Jurkat, Clone E6-1 (cell line): ENCODE measurements around the gene POGK. TPM values are rescaled to one million over a fixed set of nuclear protein-coding genes. Genes with fewer than 3 reads are reported as not detected.
A peak's percentile ranks its signal among the peaks of the same experiment; 100 is the strongest.
"Not testable (repeated sequence)": the region's sequence is repeated elsewhere in the genome, so short reads cannot be mapped to it uniquely, and the experiment has no call there.

Experiments
- DNase-seq: peaks from one replicate; pipeline ENCODE4 v3.0.0-alpha.2; 2011; ENCODE audit warnings: low read depth, low spot score
- H3K4me3 ChIP-seq: 2 replicates; pipeline ENCODE4 v1.5.1; 2011; ENCODE audit warnings: mild to moderate bottlenecking, low read length, control low read depth, moderate library complexity
- polyA plus RNA-seq: library from polyadenylated mRNA; unstranded; fragments of >200 nt; gene quantifications from one replicate; pipeline ENCODE4 v1.2.1, GENCODE V29; 2012; ENCODE audit warnings: missing spikeins; ENCODE audit not compliant: insufficient read length, insufficient read depth

The POGK gene, protein sequence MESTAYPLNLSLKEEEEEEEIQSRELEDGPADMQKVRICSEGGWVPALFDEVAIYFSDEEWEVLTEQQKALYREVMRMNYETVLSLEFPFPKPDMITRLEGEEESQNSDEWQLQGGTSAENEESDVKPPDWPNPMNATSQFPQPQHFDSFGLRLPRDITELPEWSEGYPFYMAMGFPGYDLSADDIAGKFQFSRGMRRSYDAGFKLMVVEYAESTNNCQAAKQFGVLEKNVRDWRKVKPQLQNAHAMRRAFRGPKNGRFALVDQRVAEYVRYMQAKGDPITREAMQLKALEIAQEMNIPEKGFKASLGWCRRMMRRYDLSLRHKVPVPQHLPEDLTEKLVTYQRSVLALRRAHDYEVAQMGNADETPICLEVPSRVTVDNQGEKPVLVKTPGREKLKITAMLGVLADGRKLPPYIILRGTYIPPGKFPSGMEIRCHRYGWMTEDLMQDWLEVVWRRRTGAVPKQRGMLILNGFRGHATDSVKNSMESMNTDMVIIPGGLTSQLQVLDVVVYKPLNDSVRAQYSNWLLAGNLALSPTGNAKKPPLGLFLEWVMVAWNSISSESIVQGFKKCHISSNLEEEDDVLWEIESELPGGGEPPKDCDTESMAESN
- 29.7 TPM for polyA plus RNA-seq

GRCh38 chr1:166838766-166839599 lies at the start of gene POGK:
POGK (plus strand) TSS chr1:166839475; CDS start chr1:166840957, 1,482 bp downstream.
- DNase-seq: peak; percentile 79
- peak within 1 kb of the TSS; percentile 87 for H3K4me3 ChIP-seq

DNA sequence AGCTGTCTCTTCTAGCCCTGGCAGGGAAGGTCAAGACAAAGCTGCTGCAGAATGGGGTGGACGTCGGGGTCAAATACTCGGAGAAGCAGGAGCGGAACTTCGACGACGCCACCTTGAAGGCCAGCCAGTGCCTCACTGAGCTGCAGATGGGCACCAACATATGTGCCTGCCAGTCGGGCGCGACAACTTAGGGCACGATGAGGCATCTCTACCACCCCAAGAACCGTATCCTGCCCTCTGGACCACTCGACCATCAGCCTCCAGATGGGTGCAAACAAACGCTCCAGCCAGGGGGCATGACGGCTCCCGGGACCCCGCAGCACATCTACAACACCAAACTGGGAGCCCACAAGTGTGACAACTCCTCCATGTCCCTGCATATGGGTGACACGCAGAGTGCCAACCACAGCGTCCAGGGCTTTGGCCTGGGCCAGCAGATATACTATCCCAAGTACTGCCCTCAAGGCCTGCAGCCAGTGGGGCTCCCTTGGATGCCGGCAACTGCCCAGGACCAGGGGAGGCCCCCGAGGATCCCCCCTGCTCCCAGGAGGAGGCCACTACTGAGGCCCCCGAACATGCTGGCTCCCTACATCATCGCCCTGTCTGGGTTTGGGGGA lies 42.5 kb upstream of the POGK start:
- H3K4me3 ChIP-seq: no peak overlapping the region
- DNase-seq: no peak

DNA sequence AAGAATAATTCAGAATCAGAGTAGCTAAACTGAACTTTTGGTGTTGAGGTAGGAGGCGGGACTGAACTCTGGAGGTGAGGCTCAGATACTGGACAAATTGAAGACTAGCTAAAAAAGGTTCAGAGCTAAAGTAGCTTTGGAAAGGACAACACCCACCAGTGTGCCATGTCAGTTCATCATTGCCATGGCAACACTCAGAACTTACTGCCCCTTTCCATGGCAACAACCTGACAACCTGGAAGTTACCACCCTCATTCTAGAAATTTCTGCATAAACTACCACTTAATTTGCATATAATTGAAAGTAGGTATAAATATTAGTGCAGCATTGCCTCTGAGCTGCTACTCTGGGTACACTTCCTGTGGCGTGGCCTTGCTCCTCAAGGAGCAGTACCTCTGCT lies 30.3 kb upstream of the POGK start:
- no peak for DNase-seq

GRCh38 chr1:166811691-166812090 lies 27.6 kb upstream of the POGK start:
- no peak overlapping the region for H3K4me3 ChIP-seq
- no peak for DNase-seq

More for the DNA sequence above, 30.3 kb upstream of the POGK start:
- no peak overlapping the region for H3K4me3 ChIP-seq

GRCh38 chr1:166813508-166814223 lies 25.6 kb upstream of the POGK start:
- H3K4me3 ChIP-seq: no peak overlapping the region
- DNase-seq: no peak

GRCh38 chr1:166814611-166815010 lies 24.7 kb upstream of the POGK start:
- DNase-seq: no peak
- H3K4me3 ChIP-seq: no peak overlapping the region

DNA sequence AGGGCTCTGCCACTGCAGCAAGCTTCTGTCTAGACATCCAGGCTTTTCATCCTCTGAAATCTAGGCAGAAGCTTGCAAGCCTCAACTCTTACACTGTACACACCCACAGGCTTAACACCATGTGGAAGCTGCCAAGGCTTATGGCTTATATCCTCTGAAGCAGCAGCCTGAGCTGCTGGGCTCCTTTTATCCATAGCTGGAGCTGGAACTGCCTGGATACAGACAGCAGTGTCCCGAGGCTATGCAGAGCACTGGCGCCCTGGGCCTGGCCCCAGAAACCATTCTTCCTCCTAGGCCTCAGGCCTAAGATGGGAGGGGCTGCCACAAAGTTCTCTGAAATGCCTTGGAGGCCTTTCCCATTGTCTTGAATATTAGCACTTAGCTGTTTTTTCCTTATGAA lies 19.3 kb upstream of the POGK start:
- no peak overlapping the region for H3K4me3 ChIP-seq
- no peak for DNase-seq

DNA sequence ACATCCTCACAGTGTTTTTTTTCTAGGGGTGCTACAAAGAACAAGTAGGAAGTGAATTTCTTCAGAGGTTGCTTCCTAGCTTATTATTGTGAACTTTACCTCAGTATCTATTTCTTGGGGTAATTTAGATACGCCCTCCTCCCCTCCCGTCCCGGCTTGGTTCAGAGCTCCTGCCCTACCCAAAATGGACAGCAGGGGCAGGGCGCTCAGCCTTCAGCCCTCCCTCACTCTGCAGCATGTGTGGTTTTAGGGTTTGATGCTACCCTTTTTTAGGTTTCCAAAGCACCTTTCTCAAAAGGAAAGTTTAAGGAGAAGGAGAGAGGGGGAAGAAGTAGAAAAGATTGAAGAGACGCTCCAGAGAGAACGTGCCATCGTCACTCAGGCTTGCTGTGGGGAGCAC lies 16.9 kb upstream of the POGK start:
- no peak overlapping the region for H3K4me3 ChIP-seq
- DNase-seq: no peak

DNA sequence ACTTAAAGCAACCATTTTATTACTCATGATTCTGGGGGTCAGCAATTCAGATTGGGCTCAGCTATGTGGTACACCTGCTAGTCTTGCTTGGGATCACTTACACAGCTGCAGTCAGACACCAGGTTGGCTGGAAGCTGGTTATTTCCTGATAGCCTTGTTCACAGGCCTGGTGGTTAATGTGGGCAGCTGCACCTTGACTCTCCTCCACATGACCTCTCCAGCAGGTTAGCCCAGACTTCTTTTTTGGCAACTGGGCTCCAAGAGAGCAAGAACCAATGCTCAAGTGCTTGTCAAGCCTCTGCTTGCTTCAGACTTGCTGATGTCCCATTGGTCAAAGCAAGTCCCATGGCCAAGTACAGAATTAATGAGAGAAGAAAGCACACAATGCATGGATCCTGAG lies 11.8 kb upstream of the POGK start:
- DNase-seq: no peak
- H3K4me3 ChIP-seq: no peak overlapping the region

GRCh38 chr1:166829762-166830161 lies 9.5 kb upstream of the POGK start:
- DNase-seq, H3K4me3 ChIP-seq: not testable (repeated sequence)

DNA sequence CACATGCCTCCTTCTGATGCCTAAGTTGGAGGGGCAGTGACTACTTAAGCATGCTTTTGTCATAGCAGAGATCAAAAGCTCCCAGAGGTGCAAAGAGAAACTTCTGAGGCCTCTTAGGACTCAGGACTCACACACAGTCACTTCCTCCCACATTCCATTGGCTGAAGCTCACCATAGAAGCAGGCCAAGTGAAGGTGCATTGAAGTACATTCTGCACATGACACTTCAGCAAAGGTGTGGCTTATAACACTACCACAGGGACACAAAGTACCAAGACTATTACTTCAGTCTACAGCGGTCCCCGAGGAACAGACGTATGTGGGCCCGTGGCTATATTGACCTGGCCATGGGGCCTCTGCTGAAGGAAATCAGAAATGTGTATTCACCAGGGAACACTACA lies 2.5 kb upstream of the POGK start:
- H3K4me3 ChIP-seq: no peak overlapping the region
- no peak for DNase-seq

DNA sequence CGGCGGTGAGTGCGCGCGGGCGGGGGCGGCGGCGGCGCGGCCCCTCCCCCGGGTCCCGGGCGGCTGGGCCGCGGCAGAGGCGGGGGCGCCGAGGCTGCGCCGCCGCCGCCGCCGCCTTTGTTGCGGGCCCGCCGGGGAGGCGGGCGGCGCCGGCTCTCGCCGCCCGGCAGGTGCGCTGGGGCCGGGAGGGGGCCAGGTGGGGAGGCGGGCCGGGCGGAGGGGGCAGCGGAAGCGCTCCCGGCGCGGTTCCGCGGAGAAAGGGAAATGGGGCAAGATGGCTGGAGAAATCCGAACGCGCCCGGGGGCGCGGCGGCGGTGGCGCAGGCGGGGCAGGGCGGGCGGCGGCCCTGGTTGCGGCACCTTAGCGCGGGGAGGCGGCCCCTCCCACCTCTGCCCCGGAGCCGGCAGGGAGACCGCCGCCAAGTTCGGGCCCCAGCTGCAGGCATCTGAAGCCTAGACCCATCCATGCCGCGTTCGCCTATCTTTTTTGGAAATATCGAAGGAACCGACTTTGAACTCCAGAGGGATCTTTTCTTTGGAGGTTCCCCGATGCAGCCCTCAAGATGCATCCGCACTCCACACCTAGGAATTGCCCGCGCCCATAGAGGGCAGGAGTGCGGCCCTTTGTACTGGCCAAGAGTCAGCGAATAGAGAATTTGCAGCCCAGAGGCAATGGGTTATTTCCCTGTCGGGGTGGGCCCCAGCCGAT lies 479 bp downstream of the POGK start:
- DNase-seq: no peak
- peak overlapping the region; percentile 87 for H3K4me3 ChIP-seq

DNA sequence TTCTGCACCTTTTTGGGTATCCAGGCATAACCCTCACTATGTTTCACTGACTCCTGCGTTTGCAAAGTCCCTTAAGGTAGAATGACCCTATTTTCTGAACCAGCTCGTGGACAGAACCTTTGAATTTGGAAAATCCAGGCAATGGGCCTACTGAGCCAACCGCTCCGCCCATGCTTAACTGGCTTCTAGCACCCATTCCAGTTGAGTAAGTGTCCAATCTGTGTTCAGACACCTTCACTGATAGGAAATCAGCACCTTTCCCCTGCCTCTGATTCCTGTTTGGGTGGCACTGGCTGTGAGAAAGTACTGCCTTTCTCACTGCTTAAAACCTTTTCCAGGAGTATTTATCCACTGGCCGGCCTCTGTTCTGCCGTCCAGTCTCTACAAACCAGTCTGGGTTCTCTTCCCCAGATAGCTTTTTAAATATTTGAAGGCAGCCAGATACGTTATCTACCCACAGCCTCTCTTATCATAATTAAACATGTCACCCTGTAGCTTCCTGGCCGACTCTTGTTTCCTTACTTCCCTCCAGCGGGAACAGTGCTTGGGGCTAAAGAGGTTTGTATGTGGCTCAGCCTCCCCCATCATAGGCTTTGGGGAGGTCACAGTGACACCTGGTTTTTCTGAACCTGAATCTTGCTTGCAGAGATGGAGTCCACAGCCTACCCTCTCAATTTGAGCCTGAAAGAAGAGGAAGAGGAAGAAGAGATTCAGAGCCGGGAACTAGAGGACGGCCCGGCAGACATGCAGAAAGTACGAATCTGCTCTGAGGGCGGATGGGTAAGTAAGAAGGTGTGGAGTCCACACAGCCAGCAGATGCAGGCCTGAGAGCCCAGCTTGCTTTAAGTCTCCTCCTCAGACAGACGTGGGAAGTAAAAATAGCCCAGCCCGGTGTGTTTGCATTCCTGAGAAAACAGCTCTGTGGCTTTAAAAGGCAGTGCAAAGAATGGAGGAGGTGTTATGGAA lies 1.3 kb downstream of the POGK start:
- peak overlapping the region; percentile 87 for H3K4me3 ChIP-seq
- no peak for DNase-seq

DNA sequence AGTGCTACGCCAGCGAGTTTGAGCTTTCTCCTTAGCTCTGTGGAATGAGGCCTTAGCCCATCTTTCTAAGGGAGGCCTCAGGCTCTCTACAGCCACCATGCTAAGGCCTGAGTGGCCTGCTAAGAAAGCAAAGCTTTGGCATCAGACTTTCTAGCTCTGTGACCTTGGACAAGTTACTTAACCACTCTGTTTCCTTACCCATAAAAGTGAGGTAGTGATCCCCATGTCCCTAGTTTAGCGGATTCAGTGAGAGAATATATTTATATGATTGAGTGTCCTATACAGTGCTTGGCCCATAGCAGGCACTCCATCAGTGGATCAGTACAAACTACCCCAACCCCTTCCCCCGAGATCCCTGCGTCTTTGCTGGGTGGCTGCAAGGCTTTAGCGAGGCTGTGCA lies 4.0 kb downstream of the POGK start:
- DNase-seq: no peak
- H3K4me3 ChIP-seq: no peak overlapping the region

DNA sequence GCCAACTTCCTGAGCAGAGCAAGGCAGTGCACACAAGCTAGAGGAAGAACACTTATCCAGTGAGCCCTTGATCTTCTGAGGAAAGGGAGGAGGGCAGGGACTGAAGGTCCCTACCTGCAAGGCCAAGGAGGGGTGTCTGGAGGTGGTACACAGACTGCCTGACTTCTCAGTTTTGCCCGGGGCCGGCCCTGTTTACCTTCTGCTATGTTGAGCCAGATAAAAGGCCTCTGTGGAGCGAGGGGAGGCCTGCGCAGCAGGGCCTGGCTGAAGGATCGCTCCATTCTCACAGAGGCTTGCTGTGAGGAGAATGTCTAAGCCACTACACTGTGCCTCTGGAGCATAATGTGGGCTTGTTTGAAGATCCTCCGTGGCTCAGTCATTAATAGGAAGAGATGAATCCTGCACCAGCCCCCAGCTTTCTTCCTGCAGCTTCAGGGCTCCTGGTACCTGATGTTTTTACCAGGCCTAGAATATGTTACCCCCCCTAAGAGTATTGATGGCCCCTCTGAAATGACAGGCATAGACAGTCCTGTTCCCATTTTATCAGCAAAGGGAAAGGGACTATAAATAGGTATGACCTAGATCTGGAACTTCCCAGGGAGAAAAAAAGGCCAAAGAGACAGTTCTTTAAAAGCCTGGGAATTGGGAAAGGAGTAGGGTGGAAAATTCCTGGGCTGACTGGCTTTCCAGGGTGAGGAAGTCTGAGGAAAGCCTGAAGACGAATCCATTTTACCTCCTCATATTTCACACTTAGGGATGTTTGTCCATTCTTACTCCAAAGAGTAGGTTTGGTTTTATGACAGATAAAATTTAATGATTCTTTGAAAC lies 4.7 kb downstream of the POGK start:
- DNase-seq: no peak
- H3K4me3 ChIP-seq: no peak overlapping the region

DNA sequence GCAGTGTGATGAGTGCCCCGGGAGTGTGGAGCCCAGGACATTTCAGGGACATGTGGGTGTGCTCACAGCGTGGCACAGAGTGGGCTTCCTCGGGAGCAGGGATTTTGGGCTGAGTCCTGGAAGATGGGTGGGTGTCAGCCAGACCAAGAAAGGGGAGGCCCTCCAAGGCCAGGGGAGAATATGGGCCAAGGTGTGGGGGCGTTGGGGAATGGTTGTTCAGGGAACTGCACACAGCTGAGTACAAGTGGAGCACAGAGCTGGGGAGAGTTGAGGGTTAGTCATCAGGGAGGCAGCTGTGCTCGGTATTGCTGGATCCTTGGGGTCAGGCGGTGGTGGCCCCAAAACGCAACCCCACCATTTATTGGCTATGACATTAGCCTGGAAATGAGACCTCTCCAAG lies 5.5 kb downstream of the POGK start:
- DNase-seq: no peak
- H3K4me3 ChIP-seq: no peak overlapping the region
